Central memory CD8-positive, alpha-beta T cell (primary cell): ENCODE data around the gene LRRK1.
"Not testable (repeated sequence)": the region's sequence is repeated elsewhere in the genome, so short reads cannot be mapped to it uniquely, and the experiment has no call there.

Source experiments
- ATAC-seq: fragments of 150-1000 bp; cut with Tn5 transposase; replicated peaks from 2 replicates; pipeline ENCODE4 v1.10.0; 2022; ENCODE audit warnings: mild to moderate bottlenecking, moderate FRiP score, moderate number of reproducible peaks; ENCODE audit not compliant: poor library complexity, severe bottlenecking; ENCODE audit errors: extremely low read depth
- DNase-seq, 2 donors: peaks; one replicate each; pipeline ENCODE4 v3.0.0; 2021; ENCODE audit warnings: low spot score in 2 of 2
- H3K27ac Mint-ChIP-seq: one replicate; pipeline ENCODE4 v1.8.0; 2022; ENCODE audit warnings: low read depth, mild to moderate bottlenecking, moderate library complexity, mixed read lengths
- H3K27me3 Mint-ChIP-seq: one replicate; pipeline ENCODE4 v1.8.0; 2022; ENCODE audit warnings: mixed read lengths
- H3K36me3 Mint-ChIP-seq: one replicate; pipeline ENCODE4 v1.8.0; 2022; ENCODE audit warnings: mild to moderate bottlenecking, moderate library complexity, mixed read lengths; ENCODE audit not compliant: insufficient read depth
- H3K4me1 Mint-ChIP-seq: one replicate; pipeline ENCODE4 v1.8.0; 2022; ENCODE audit warnings: mixed read lengths
- H3K4me3 Mint-ChIP-seq: one replicate; pipeline ENCODE4 v1.8.0; 2022; ENCODE audit warnings: mild to moderate bottlenecking, moderate library complexity, mixed read lengths
- H3K9me3 Mint-ChIP-seq: one replicate; pipeline ENCODE4 v1.8.0; 2022; ENCODE audit warnings: mixed read lengths

LRRK1 gene

DNA sequence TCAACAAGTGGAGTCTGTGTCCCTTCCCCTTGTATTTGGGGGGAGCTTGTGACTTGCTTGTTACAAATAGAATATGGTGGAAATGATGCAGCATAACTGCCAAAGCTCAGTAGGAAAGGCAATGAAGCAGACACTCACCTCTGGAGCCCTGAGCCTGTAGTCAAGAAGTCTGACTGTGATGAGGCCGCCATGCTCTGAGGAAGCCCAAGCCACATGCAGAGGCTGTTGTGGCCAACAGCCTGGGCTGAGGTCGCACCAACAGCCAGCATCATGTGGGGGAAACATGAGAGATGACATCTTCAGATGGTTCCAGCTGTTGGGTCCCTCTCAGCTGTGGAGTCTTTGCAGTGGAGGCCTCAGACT is 171.3 kb downstream of the LRRK1 start:
- DNase-seq = no peak
- Mint-ChIP-seq H3K4me1 (no peaks in the 10 kb centered on the region), H3K27ac (no peak overlapping the region), H3K4me3 (no peak overlapping the region), H3K27me3 (peaks cover 23% of the 10 kb centered on the region), H3K9me3 (no peaks in the 10 kb centered on the region), H3K36me3 (no peaks in the 10 kb centered on the region)
- ATAC-seq = no peak

GRCh38 chr15:101091080-101092017 is 172.2 kb downstream of the LRRK1 start:
- Mint-ChIP-seq H3K27me3 (peaks cover 20% of the 10 kb centered on the region), H3K4me3 (no peak overlapping the region), H3K4me1 (no peaks in the 10 kb centered on the region), H3K36me3 (no peaks in the 10 kb centered on the region), H3K27ac (no peak overlapping the region), H3K9me3 (no peaks in the 10 kb centered on the region)
- no peak for ATAC-seq
- DNase-seq = no peak

GRCh38 chr15:101092156-101092866 is 173.2 kb downstream of the LRRK1 start:
- ATAC-seq (no peak), DNase-seq (no peak)
- Mint-ChIP-seq H3K9me3 (no peaks in the 10 kb centered on the region), H3K4me3 (no peak overlapping the region), H3K27ac (no peak overlapping the region), H3K4me1 (no peaks in the 10 kb centered on the region), H3K27me3 (peaks cover 20% of the 10 kb centered on the region), H3K36me3 (no peaks in the 10 kb centered on the region)

DNA sequence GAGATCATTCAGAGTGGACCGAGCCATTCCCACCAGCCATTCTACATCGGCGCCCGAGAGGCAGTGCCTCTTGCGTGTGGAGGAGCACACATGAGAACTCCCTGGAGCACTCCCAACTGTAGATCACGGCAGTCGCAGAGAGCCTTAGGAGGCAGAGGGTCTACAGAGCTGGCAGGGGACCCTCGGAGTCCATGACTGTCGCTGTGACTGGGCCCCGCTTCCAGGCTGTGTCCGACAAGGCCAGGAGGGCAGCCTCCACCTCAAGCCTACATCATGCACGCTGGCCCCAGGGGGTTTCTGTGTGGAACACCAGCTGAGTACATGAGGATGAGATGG is 173.7 kb downstream of the LRRK1 start:
- Mint-ChIP-seq H3K4me1 (no peaks in the 10 kb centered on the region), H3K4me3 (no peak overlapping the region), H3K36me3 (no peaks in the 10 kb centered on the region), H3K27ac (no peak overlapping the region), H3K9me3 (no peaks in the 10 kb centered on the region), H3K27me3 (peaks cover 20% of the 10 kb centered on the region)
- DNase-seq = no peak
- no peak for ATAC-seq

DNA sequence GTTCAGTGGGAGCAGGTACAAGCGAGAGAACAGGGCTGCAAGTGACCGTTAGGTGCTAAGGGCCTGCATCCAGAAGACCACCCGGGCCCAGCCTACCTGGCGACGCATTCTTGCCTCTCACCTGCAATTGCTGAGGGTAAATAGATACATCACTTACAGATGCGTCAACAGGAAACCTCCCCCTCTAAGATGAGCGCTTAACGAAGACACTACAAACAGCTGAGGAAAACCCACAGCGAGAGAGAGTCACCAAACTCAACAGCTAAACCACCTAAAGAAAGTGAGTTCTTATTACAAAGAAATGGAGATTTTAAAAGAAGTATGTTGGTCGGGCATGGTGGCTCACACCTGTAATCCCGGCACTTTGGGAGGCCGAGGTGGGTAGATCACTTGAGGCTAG is 174.8 kb downstream of the LRRK1 start:
- Mint-ChIP-seq H3K27me3 (peaks cover 20% of the 10 kb centered on the region), H3K4me3 (no peak overlapping the region), H3K9me3 (no peaks in the 10 kb centered on the region), H3K36me3 (peaks cover 1% of the 10 kb centered on the region), H3K27ac (no peak overlapping the region), H3K4me1 (no peaks in the 10 kb centered on the region)
- no peak for DNase-seq
- no peak for ATAC-seq

GRCh38 chr15:101095796-101096406 is 176.7 kb downstream of the LRRK1 start:
- not testable (repeated sequence) for H3K9me3 Mint-ChIP-seq, ATAC-seq, H3K4me3 Mint-ChIP-seq, DNase-seq, H3K27ac Mint-ChIP-seq, H3K36me3 Mint-ChIP-seq, H3K4me1 Mint-ChIP-seq
- peaks cover 20% of the 10 kb centered on the region for H3K27me3 Mint-ChIP-seq

DNA sequence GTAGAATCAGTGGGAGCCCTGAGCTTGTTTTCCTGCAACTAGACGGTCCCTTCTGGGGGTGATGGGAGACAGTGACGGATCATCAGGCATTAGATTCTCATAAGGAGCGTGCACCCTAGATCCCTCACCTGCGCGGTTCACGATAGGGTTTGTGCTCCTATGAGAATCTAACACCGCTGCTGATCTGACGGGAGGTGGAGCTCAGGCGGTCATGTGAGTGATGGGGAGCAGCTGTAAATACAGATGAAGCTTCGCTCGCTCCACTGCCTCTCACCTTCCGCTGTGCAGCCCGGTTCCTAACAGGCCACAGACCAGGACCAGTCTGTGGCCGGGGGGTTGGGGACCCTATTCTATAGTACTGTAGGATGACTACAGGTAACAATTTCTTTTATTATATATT is 178.0 kb downstream of the LRRK1 start:
- Mint-ChIP-seq H3K36me3 (peaks cover 1% of the 10 kb centered on the region), H3K4me1 (no peaks in the 10 kb centered on the region), H3K9me3 (peaks cover 5% of the 10 kb centered on the region), H3K27me3 (peaks cover 20% of the 10 kb centered on the region), H3K4me3 (no peak overlapping the region), H3K27ac (no peak overlapping the region)
- ATAC-seq (no peak), DNase-seq (no peak)

GRCh38 chr15:101099183-101099582 is 180.0 kb downstream of the LRRK1 start:
- Mint-ChIP-seq H3K4me3 (no peak overlapping the region), H3K4me1 (no peaks in the 10 kb centered on the region), H3K9me3 (peaks cover 5% of the 10 kb centered on the region), H3K27me3 (peaks cover under 1% of the 10 kb centered on the region), H3K27ac (no peak overlapping the region), H3K36me3 (peaks cover 1% of the 10 kb centered on the region)
- DNase-seq = no peak
- no peak for ATAC-seq

DNA sequence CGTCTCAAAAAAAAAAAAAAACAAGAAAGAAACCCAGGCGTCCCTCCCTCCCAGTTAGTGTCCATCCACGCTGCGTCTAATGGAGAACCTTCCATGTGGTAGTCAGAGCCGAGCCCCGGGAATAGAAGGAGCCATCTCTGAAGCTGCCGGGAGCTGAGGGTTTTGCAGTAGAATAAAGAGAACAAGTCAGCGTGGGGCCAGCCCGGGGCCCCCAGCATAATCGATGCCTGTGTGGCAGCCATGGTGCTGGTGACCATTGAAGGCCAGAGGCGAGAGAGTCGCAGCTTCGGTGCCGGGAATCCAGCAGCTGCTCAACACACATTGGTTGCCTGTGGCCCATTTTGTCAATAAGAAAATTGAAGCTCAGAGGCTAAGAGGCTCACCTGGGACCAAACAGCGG is 181.0 kb downstream of the LRRK1 start:
- no peak for DNase-seq
- H3K9me3 Mint-ChIP-seq = peaks cover 5% of the 10 kb centered on the region
- no peak overlapping the region for H3K27ac Mint-ChIP-seq
- no peaks in the 10 kb centered on the region for H3K4me1 Mint-ChIP-seq
- ATAC-seq = no peak
- no peak overlapping the region for H3K4me3 Mint-ChIP-seq
- no peaks in the 10 kb centered on the region for H3K27me3 Mint-ChIP-seq
- peaks cover 1% of the 10 kb centered on the region for H3K36me3 Mint-ChIP-seq

DNA sequence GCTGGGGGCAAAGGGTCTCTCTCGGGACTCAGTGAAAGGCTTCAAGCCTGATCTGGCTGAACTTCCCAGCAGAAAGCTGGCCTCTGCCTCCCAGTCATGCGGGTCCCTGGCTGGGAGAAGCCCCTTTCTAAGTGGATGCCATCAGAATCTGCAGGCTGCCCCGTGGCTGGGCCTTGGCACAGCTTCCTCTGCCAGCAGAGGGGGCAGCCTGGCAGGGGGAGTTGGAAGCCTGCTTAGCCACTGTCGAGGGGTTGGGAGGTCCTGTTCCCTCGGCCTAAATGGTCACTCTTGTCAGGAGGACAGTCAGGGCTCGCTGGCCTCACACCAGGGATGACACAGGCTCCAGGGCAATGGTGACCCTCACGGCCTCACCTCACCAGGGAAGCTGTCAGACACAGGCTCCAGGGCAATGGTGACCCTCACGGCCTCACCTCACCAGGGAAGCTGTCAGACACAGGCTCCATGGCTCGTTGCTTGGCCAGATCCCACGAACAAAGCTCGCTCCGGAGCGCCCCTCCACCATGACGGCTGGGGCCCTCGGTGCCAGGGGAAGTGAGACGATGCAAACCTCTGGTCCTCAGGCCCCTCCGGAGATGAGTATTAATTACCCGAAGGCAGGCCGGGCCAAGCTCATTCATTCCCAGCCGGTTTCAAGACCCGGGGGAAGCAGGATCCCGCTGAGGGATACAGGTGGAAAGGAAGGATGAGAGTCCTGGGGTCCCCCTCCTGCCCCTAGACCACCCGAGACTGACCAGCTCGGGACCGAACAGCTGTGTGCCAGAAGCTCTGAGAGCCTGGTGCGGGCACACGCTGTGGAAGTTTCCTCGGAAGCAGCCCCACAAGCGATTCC is 181.7 kb downstream of the LRRK1 start:
- H3K9me3 Mint-ChIP-seq = peaks cover 5% of the 10 kb centered on the region
- no peak for DNase-seq
- ATAC-seq = no peak
- peaks cover 1% of the 10 kb centered on the region for H3K36me3 Mint-ChIP-seq
- no peaks in the 10 kb centered on the region for H3K27me3 Mint-ChIP-seq
- H3K4me3 Mint-ChIP-seq = no peak overlapping the region
- H3K4me1 Mint-ChIP-seq = no peaks in the 10 kb centered on the region
- H3K27ac Mint-ChIP-seq = no peak overlapping the region

DNA sequence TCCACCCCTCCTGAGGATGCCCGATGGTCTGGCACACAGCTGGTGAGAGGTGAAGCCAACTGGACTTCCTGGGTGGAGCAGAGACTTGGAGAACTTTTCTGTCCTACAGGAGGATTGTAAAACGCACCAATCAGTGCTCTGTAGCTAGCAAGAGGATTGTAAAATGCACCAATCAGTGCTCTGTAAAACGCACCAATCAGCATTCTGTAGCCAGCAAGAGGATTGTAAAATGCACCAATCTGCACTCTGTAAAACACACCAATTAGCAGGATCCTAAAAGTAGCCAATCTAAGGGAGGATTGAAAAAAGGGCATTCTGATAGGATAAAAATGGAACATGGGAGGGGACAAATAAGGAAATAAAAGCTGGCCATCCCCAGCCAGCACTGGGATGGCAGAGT is 182.5 kb downstream of the LRRK1 start:
- peaks cover 1% of the 10 kb centered on the region for H3K36me3 Mint-ChIP-seq
- DNase-seq = no peak
- ATAC-seq = no peak
- peaks cover 5% of the 10 kb centered on the region for H3K9me3 Mint-ChIP-seq
- H3K4me1 Mint-ChIP-seq = no peaks in the 10 kb centered on the region
- H3K27ac Mint-ChIP-seq = no peak overlapping the region
- H3K4me3 Mint-ChIP-seq = no peak overlapping the region
- no peaks in the 10 kb centered on the region for H3K27me3 Mint-ChIP-seq

- Mint-ChIP-seq H3K27ac (no peak overlapping the region), H3K36me3 (peaks cover 1% of the 10 kb centered on the region), H3K4me3 (no peak overlapping the region), H3K27me3 (no peaks in the 10 kb centered on the region), H3K9me3 (peaks cover 5% of the 10 kb centered on the region), H3K4me1 (no peaks in the 10 kb centered on the region)
- no peak for DNase-seq
- ATAC-seq = no peak
Observed at GRCh38 chr15:101102746-101103145, 183.6 kb downstream of the LRRK1 start.
